Dermis blood vessel endothelial cell (primary cell): ENCODE data around the gene ABCA10. TPM values are rescaled to one million over a fixed set of nuclear protein-coding genes. Genes with fewer than 3 reads are reported as not detected.
"Not testable (repeated sequence)": the region's sequence is repeated elsewhere in the genome, so short reads cannot be mapped to it uniquely, and the experiment has no call there.

Experiments
- DNase-seq: peaks from one replicate; pipeline ENCODE4 v3.0.0; 2010
- total RNA-seq: library from RNA; depleted of rRNA; stranded (reverse); fragments of >200 nt; gene quantifications from 2 replicates; pipeline ENCODE4 v1.2.3, GENCODE V29; 2014

The ABCA10 gene
- 0.51 and 0.88 TPM in 2 replicates for total RNA-seq

- DNase-seq, result no peak
These were observed at the start of gene ABCA10 for GRCh38 chr17:69228576-69228975. Gene ABCA10, minus strand, starts transcription at chr17:69228824. Its CDS starts 3,466 bp downstream, at chr17:69225358.

- DNase-seq, result not testable (repeated sequence)
These were observed 47.7 kb upstream of the ABCA10 start for GRCh38 chr17:69276279-69276678.

GRCh38 chr17:69275751-69276150, 47.1 kb upstream of the ABCA10 start:
- no peak for DNase-seq

GRCh38 chr17:69271023-69271422, 42.4 kb upstream of the ABCA10 start:
- no peak for DNase-seq

GRCh38 chr17:69269131-69269998, 40.7 kb upstream of the ABCA10 start:
- peak; percentile 63 for DNase-seq

GRCh38 chr17:69268543-69269014, 40.0 kb upstream of the ABCA10 start:
- no peak for DNase-seq

GRCh38 chr17:69267219-69267618, 38.6 kb upstream of the ABCA10 start:
- no peak for DNase-seq

- DNase-seq, result no peak
These were observed 37.2 kb upstream of the ABCA10 start for GRCh38 chr17:69265873-69266272.

GRCh38 chr17:69254187-69254586, 25.6 kb upstream of the ABCA10 start:
- no peak for DNase-seq

- DNase-seq, result no peak
These were observed 22.0 kb upstream of the ABCA10 start for GRCh38 chr17:69250641-69251040.

GRCh38 chr17:69246726-69247375, 18.2 kb upstream of the ABCA10 start:
- DNase-seq, result peak; percentile 75

- DNase-seq, result no peak
These were observed 17.6 kb upstream of the ABCA10 start for GRCh38 chr17:69246202-69246601.

- DNase-seq, result no peak
These were observed 17.0 kb upstream of the ABCA10 start for GRCh38 chr17:69245617-69246016.

GRCh38 chr17:69239611-69240600, 11.3 kb upstream of the ABCA10 start:
- no peak for DNase-seq

GRCh38 chr17:69236946-69237345, 8.3 kb upstream of the ABCA10 start:
- DNase-seq, result no peak

GRCh38 chr17:69236464-69236863, 7.8 kb upstream of the ABCA10 start:
- no peak for DNase-seq

GRCh38 chr17:69235338-69236058, 6.9 kb upstream of the ABCA10 start:
- DNase-seq, result peak; percentile 93

GRCh38 chr17:69232650-69233049, 4.0 kb upstream of the ABCA10 start:
- no peak for DNase-seq

- DNase-seq, result no peak
These were observed 2.9 kb upstream of the ABCA10 start for GRCh38 chr17:69231521-69231920.

- no peak for DNase-seq
These were observed 2.3 kb upstream of the ABCA10 start for GRCh38 chr17:69230939-69231338.

- no peak for DNase-seq
These were observed 606 bp downstream of the ABCA10 start for GRCh38 chr17:69228018-69228417.

GRCh38 chr17:69227541-69227940, 1.1 kb downstream of the ABCA10 start:
- DNase-seq, result no peak
